ENCODE measurements around the gene NLGN1.

NLGN1 gene

GRCh38 chr3:173921732-173922131, 524.2 kb downstream of the NLGN1 start:
- no peak for DNase-seq

DNA sequence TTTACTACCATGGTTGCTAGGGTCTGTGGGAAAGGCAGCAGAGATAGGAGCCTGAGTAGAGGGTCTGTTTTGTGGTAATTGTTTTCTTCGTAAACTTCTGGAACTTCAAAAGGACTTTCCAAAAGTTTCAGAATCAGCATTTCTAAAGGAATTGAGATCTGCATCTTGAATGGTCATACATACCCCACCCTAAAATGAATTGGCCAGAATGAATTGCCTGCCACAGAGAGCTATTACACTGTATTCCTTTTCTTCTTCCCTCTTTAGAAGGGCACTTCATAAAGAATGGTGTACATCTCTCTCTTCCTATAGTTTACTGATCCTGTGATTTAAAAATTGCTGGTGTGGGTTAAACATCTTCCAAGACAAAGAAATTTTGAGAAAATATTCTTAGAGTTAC, 525.7 kb downstream of the NLGN1 start:
- DNase-seq, result no peak

DNA sequence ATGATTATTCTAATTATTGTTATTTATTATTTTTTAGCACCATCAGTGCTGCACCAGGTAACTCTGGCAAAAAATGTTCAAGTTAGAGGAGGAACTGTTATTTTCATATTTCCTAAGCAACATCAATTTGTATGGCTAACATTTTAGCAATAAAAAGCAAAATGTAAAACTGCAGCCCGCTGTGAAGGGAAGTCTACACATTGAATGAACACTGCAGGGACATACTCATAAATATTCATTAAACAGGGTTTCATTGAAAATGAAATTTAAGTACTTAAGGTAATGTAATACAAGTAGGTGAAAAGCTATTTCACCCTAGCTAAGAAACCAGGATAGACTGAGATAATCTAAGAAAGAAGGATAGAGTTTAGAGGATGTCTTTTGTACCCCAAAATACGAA, 532.7 kb downstream of the NLGN1 start:
- DNase-seq, result no peak

- no peak for DNase-seq
Measured at GRCh38 chr3:173932624-173933023, 535.1 kb downstream of the NLGN1 start.

- DNase-seq, result no peak
Measured at GRCh38 chr3:173933113-173933512, 535.6 kb downstream of the NLGN1 start.

DNA sequence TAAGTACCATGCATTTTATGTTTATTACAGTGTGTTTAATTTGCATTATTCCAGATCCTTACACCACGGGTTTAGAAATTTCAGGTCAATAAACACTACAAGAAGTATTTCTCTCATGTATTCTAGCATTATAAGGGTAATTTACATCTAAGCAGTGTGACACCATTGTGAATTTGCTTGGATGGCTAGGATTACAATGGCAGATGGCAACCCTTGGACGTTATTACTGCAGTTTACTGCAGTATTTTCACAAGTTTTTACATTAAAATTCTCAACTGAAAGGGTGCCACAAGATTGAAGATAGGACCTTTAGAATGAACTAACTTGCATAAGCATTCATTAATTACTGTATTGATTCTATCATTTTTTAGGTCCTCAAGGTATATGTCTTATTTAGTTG, 538.8 kb downstream of the NLGN1 start:
- no peak for DNase-seq

DNA sequence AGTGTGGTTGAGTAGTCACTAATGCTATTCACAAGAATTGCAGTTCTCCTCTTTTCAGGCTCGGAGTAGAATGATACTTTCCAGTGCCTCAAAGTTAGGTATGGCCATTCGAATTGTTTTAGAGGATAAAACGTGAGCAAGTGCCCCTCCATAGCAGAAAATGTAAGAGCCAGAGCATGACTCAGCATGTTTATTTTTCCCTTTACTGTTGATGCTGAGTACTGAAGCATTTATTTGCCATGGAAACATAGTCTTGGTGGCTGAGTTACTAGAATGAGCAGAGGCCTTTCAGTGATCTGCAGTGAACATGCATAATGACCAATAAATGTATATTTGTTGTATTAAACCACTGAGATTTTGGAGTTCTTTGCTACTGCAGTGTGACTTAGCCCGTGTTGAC, 540.6 kb downstream of the NLGN1 start:
- DNase-seq, result peak; percentile 31

DNA sequence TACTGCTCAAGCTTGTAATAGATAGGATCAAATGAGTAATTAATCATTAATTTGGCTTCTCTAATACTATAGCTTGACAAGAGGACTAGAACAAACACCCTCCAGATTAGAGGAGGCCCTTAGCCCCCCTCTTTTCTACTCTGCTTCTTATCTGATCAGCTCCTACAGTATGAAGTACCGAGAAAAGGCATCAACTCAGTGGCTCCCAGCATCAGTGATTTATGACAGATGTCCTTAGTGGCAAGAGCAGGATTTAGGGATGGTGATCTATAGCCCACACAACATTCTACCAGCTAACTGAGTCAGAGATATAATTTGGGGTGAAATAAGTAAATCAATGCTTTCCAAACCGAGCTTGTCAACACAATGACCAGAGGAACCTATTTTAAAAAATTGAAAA, 541.1 kb downstream of the NLGN1 start:
- DNase-seq, result no peak

GRCh38 chr3:173939331-173939730, 541.8 kb downstream of the NLGN1 start:
- DNase-seq, result no peak

DNA sequence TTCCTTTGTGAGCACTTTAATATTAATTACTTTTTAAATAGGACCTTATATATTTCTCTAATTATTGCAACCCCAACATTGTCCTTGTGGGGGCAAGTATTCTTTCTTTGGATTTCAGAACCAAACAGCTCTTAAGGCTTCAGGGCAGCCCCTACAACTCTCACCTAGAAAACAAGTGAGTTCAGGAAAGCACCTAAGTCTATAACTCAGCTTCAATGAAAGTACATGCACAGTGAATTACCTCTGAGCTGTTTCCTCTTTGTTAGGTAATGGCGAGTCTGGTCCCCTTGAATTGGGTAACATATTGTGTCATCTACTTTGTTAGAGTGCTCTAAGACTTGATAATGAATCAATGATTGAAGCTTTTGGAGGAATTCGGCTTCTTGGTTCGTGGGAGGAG, 545.7 kb downstream of the NLGN1 start:
- no peak for DNase-seq

DNA sequence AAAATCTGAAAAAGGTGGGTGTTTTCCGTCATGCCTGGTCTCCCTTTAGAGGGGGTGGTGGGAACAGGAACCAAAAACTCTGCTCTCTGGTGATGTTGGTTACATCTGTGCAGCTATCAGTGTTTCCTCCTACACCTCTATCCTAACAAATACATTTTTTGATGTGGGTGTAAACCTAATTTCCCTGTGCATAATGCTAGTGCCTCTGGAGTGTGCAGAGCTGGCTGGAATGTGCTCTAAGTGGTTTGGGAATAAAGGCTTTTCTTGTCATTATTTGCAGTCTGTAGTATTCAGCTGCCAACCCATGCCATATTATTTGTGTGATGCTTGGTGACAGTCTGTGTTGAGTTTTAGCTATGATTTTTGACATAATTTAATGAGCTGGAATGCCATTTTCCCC, 547.6 kb downstream of the NLGN1 start:
- no peak for DNase-seq

DNA sequence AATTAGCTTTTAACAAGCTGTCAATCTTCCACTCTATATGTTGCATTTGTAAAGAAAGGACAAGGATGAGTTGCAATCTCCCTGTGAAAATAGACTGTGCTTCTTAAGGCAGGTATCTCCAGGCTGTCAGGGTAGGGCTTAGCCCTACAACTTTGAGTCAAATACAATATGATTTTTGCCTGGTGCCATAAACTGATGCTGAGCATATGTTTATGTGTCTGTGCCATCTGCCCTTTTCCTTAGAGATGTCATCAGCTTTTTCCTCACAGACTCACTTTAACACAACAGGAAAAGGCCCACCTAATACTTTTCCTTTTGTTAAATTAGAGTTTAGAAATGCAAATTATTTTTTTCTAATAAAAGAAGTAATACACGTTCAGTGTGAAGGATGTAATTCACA, 548.3 kb downstream of the NLGN1 start:
- no peak for DNase-seq

DNA sequence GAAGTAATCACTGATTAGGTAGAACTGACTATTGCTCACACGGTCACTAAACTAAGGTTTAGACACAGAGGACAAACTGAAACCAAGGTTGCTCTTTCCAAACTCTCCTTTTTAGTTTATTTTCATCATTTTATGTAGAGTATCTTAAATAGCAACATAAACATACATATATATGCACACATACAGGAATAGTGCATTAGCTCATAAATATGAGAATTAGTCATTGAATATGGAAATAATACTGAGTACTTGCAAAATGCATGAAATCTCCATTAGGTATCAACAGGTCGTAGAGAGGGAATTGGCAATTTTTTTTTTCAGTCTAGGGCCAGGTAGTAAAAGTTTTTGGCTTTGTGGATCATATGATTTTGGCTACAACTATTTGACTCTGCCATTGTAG, 557.1 kb downstream of the NLGN1 start:
- no peak for DNase-seq

- no peak for DNase-seq
Measured at GRCh38 chr3:173957646-173958045, 560.1 kb downstream of the NLGN1 start.

- DNase-seq, result no peak
Measured at GRCh38 chr3:173958805-173959204, 561.3 kb downstream of the NLGN1 start.

DNA sequence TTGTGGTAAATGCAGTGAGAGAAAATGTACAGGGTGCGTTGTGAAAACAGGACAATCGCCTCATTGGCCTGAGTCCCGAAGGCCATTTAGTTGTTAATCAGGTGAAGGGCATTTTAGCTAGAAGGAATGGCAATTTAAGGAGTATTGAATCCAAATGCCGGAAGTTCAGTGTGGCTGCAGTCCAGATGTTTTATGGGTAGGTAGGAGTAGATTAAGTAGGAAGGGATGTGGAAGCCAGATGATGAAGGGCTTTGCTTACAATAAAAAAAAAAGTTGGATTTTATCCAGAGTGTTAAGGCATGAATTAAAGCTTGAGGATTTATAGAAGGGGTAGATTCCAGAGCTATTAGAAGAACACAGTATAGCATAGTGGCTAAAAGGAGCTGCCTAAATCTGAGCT, 572.7 kb downstream of the NLGN1 start:
- peak; percentile 88 for DNase-seq

DNA sequence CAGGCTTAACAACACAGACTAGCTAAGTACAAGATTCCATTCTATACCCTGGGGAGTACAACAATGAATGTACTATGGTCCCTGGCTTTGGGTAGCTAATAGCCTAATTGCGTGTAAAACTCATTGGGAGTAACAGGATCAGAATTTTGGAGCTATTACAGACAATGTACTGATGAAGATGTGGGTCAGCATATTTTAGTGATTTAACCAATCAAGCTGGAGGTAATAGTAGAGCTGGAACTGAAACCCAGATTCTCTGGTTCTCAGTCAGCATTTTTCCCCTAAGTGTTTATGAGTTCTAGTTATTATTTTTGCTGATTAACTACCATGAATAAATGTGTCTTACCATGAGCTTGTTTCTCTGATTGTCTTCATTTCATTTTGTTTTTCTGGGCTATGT, 578.7 kb downstream of the NLGN1 start:
- DNase-seq, result no peak

DNA sequence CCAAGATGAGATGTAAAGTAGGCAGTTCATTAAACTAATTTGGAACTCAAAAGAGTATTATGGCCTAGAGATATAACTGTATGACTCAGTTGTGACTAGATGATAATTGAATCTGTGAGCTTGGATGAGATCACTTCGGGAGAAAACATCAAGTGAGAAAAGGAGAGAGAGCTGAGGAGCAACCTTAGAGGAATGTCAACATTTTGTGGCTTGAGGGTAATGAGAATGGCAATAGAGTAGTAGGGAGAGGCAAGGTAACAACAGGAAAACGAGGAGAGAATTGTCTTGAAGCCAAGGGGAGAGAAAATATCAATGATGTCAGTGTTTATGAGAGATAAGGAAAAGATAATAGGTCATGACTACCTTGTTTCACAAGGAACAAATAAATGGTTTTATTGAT, 580.2 kb downstream of the NLGN1 start:
- DNase-seq, result no peak

- DNase-seq, result no peak
Measured at GRCh38 chr3:173983343-173983742, 585.8 kb downstream of the NLGN1 start.

DNA sequence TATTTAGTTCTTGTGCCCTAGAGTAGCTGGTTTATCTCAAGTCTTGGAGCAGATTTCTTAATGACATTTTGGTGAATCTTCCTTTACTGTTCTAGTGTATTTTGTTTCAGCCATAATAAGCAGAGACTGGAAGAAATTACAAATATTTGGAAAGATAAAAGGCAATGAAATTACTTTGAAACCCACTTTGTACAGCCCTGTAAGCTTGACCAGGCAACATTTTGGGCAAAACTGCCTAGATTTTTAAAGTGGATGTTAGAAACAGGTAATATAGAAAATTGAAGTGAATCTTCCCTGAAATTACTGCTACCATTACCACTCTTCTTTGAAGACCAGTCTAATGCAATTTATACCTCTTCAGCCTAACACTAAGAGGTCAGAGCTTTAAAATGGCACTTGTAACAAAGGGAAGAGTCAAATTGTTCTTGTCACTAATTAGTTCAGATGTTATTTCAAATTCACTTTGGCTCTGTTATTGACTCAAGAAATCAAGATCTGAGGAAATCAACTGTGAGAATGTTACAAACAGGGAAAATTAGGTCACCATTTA, 589.4 kb downstream of the NLGN1 start:
- no peak for DNase-seq

- DNase-seq, result no peak
Measured at GRCh38 chr3:173988909-173989308, 591.4 kb downstream of the NLGN1 start.

GRCh38 chr3:173992416-173992815, 594.9 kb downstream of the NLGN1 start:
- DNase-seq, result no peak

GRCh38 chr3:173993299-173993698, 595.8 kb downstream of the NLGN1 start:
- DNase-seq, result no peak

GRCh38 chr3:174000675-174001074, 603.1 kb downstream of the NLGN1 start:
- no peak for DNase-seq

GRCh38 chr3:174002543-174002942, 605.0 kb downstream of the NLGN1 start:
- no peak for DNase-seq

GRCh38 chr3:174010907-174011306, 613.4 kb downstream of the NLGN1 start:
- no peak for DNase-seq

Measured in NCI-H2029 treated with DMSO at 0.1 percent for 48 hours (cell line).